CD4-positive, alpha-beta T cell (primary cell): ENCODE results near the gene UPP2. TPM values are rescaled to one million over a fixed set of nuclear protein-coding genes. Genes with fewer than 3 reads are reported as not detected.

Experiments used
- ATAC-seq: fragments of 200-7000 bp; cut with Tn5 transposase; one replicate; pipeline ENCODE4 v1.10.0; 2022; ENCODE audit warnings: mild to moderate bottlenecking; ENCODE audit not compliant: poor library complexity
- CTCF ChIA-PET: fragments of 350-600 bp; sonication (Branson Sonifier 250); formaldehyde crosslinking; loops from one replicate; lab custom pipeline; 2021; ENCODE audit warnings: antibody characterized with exemption, inconsistent platforms; lab: Charles Lee
- POLR2A ChIA-PET: fragments of 350-600 bp; sonication (Branson Sonifier 250); formaldehyde crosslinking; loops from one replicate; lab custom pipeline; 2021; ENCODE audit warnings: antibody characterized with exemption, inconsistent platforms; lab: Charles Lee
- DNase-seq, 14 experiments: peaks; one replicate each; pipeline ENCODE4 v3.0.0-alpha.2; 2013 to 2020; ENCODE audit warnings: mixed read lengths in 2 of 14
- H3K27ac ChIP-seq, 2 donors: one replicate each; pipeline versions ENCODE4 v1.5.1 to v1.7.0; 2013; ENCODE audit warnings: low read length in 2 of 2, low read depth in 1 of 2, mild to moderate bottlenecking in 1 of 2
- H3K27me3 ChIP-seq, 2 experiments: 1 replicate in 1 of 2; 2 replicates in 1 of 2; pipeline versions ENCODE4 v1.6.1 to v1.7.0; 2013; ENCODE audit warnings: low read length in 2 of 2, control low read depth in 1 of 2, mild to moderate bottlenecking in 1 of 2, moderate library complexity in 1 of 2; ENCODE audit not compliant: insufficient read depth in 2 of 2, control insufficient read depth in 1 of 2
- H3K36me3 ChIP-seq: one replicate; pipeline ENCODE4 v1.6.1; 2013; ENCODE audit warnings: low read length, control low read depth; ENCODE audit not compliant: insufficient read depth
- H3K4me1 ChIP-seq: one replicate; pipeline ENCODE4 v1.6.1; 2013; ENCODE audit warnings: low read length, control low read depth; ENCODE audit not compliant: insufficient read depth
- H3K4me3 ChIP-seq: one replicate; pipeline ENCODE4 v1.5.1; 2013; ENCODE audit warnings: mild to moderate bottlenecking, low read length, moderate library complexity
- H3K9me3 ChIP-seq, 2 experiments: 1 replicate in 1 of 2; 2 replicates in 1 of 2; pipeline versions ENCODE4 v1.6.1 to v1.7.0; 2013; ENCODE audit warnings: low read length in 2 of 2, mild to moderate bottlenecking in 2 of 2, control low read depth in 1 of 2, moderate library complexity in 1 of 2; ENCODE audit not compliant: control insufficient read depth in 1 of 2, insufficient read depth in 1 of 2
- H3K27ac Mint-ChIP-seq: one replicate; pipeline ENCODE4 v1.8.0; 2020; ENCODE audit warnings: mixed read lengths
- H3K27me3 Mint-ChIP-seq: one replicate; pipeline ENCODE4 v1.8.0; 2021; ENCODE audit warnings: mixed read lengths
- H3K36me3 Mint-ChIP-seq: one replicate; pipeline ENCODE4 v1.8.0; 2021; ENCODE audit warnings: low read depth, mixed read lengths
- H3K4me1 Mint-ChIP-seq: one replicate; pipeline ENCODE4 v1.8.0; 2021; ENCODE audit warnings: low read depth, mixed read lengths
- H3K4me3 Mint-ChIP-seq: one replicate; pipeline ENCODE4 v1.8.0; 2020; ENCODE audit warnings: mild to moderate bottlenecking, mixed read lengths
- H3K9me3 Mint-ChIP-seq: one replicate; pipeline ENCODE4 v1.8.0; 2020; ENCODE audit warnings: mixed read lengths
- intact Hi-C, 2 experiments: fragments of 100-400 bp; cut with DNase I in 1 of 2; cut with micrococcal nuclease in 1 of 2; formaldehyde crosslinking; loops; one replicate each; pipeline versions ENCODE4 v1.15.1 to v1.9.0; 2023 to 2025; cut with DNase I, micrococcal nuclease
- total RNA-seq, 174 experiments: library from RNA in 2 of 174; stranded (reverse) in 2 of 174; gene quantifications; one replicate each; pipeline ENCODE4 v1.2.3 and lab custom pipeline; 2021 to 2026
- TF ChIP-seq, protein P1 (sequence below): fragments of 200-600 bp; IDR thresholded peaks from one replicate; pipeline ENCODE4 v1.8.0; 2022; ENCODE audit warnings: antibody characterized with exemption, mild to moderate bottlenecking

Gene UPP2
- total RNA-seq, 2 experiments from 2014 or later, result not detected

GRCh38 chr2:158116936-158117335 lies 15.3 kb downstream of the UPP2 start:
- H3K36me3 Mint-ChIP-seq, result no peaks in the 10 kb centered on the region
- no peak overlapping the region for H3K4me3 ChIP-seq
- no peaks in the 10 kb centered on the region for H3K36me3 ChIP-seq
- H3K27me3 Mint-ChIP-seq, result peaks cover 5% of the 10 kb centered on the region
- no peak for DNase-seq
- no peaks in the 10 kb centered on the region for H3K4me1 Mint-ChIP-seq
- no peak for ATAC-seq
- H3K27me3 ChIP-seq, result peaks cover 0 to 4% of the 10 kb centered on the region in 2 experiments
- H3K4me3 Mint-ChIP-seq, result no peak overlapping the region
- CTCF ChIA-PET, result no interaction called here
- no peaks in the 10 kb centered on the region for H3K9me3 Mint-ChIP-seq
- H3K27ac Mint-ChIP-seq, result no peak overlapping the region
- no peak overlapping the region for H3K27ac ChIP-seq
- H3K4me1 ChIP-seq, result no peaks in the 10 kb centered on the region
- intact Hi-C loops, result no loop called here
- no peaks in the 10 kb centered on the region for H3K9me3 ChIP-seq
- POLR2A ChIA-PET, result no interaction called here
- TF ChIP-seq, protein P1, sequence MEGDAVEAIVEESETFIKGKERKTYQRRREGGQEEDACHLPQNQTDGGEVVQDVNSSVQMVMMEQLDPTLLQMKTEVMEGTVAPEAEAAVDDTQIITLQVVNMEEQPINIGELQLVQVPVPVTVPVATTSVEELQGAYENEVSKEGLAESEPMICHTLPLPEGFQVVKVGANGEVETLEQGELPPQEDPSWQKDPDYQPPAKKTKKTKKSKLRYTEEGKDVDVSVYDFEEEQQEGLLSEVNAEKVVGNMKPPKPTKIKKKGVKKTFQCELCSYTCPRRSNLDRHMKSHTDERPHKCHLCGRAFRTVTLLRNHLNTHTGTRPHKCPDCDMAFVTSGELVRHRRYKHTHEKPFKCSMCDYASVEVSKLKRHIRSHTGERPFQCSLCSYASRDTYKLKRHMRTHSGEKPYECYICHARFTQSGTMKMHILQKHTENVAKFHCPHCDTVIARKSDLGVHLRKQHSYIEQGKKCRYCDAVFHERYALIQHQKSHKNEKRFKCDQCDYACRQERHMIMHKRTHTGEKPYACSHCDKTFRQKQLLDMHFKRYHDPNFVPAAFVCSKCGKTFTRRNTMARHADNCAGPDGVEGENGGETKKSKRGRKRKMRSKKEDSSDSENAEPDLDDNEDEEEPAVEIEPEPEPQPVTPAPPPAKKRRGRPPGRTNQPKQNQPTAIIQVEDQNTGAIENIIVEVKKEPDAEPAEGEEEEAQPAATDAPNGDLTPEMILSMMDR, result no peak

DNA sequence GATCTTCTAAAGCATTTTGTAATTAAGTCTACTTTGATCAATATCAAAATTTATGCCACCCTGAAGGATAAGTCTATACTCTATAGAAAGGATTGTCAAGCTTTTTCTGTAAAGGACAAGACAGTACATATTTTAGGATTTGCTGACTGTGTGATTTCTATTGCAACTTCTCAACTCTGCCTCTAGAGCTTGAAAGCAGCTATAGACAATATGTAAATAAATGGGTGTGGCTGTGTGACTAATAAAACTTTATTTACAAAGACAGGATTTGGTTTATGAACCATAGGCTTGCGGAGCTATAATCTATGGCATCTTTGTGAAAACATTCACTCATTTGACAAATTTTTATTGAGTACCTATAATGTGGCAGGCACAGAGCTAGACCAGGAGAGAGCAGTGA lies 18.4 kb downstream of the UPP2 start:
- no peaks in the 10 kb centered on the region for H3K36me3 Mint-ChIP-seq
- no peaks in the 10 kb centered on the region for H3K9me3 Mint-ChIP-seq
- POLR2A ChIA-PET, result no interaction called here
- H3K4me1 ChIP-seq, result no peaks in the 10 kb centered on the region
- TF ChIP-seq, protein P1, result no peak
- no peaks in the 10 kb centered on the region for H3K27me3 Mint-ChIP-seq
- H3K27ac ChIP-seq, result no peak overlapping the region
- ATAC-seq (no peak), DNase-seq (no peak)
- H3K27ac Mint-ChIP-seq, result no peak overlapping the region
- peaks cover 0 to 4% of the 10 kb centered on the region in 2 experiments for H3K27me3 ChIP-seq
- no peak overlapping the region for H3K4me3 Mint-ChIP-seq
- no peaks in the 10 kb centered on the region for H3K4me1 Mint-ChIP-seq
- H3K4me3 ChIP-seq, result no peak overlapping the region
- intact Hi-C loops, result no loop called here
- no peaks in the 10 kb centered on the region for H3K9me3 ChIP-seq
- CTCF ChIA-PET, result no interaction called here
- no peaks in the 10 kb centered on the region for H3K36me3 ChIP-seq

- no peak overlapping the region for H3K4me3 ChIP-seq
- H3K9me3 ChIP-seq, result no peaks in the 10 kb centered on the region
- no peak for ATAC-seq
- no peak overlapping the region for H3K27ac ChIP-seq
- Mint-ChIP-seq H3K4me3 (no peak overlapping the region), H3K36me3 (no peaks in the 10 kb centered on the region), H3K9me3 (no peaks in the 10 kb centered on the region), H3K27me3 (no peaks in the 10 kb centered on the region), H3K27ac (no peak overlapping the region), H3K4me1 (no peaks in the 10 kb centered on the region)
- ChIA-PET CTCF (no interaction called here), POLR2A (no interaction called here)
- no peaks in the 10 kb centered on the region for H3K36me3 ChIP-seq
- TF ChIP-seq, protein P1, result no peak
- peaks cover 0 to under 1% of the 10 kb centered on the region in 2 experiments for H3K27me3 ChIP-seq
- H3K4me1 ChIP-seq, result no peaks in the 10 kb centered on the region
- DNase-seq, result no peak
- intact Hi-C loops, result no loop called here
Observed at GRCh38 chr2:158120664-158121641, 19.3 kb downstream of the UPP2 start.
